Amniotic epithelial cell (primary cell): ENCODE results near the gene CAPN1.

Experiments
- DNase-seq: peaks from one replicate; pipeline ENCODE4 v3.0.0-alpha.2; 2010; ENCODE audit warnings: low read depth

CAPN1 gene

DNA sequence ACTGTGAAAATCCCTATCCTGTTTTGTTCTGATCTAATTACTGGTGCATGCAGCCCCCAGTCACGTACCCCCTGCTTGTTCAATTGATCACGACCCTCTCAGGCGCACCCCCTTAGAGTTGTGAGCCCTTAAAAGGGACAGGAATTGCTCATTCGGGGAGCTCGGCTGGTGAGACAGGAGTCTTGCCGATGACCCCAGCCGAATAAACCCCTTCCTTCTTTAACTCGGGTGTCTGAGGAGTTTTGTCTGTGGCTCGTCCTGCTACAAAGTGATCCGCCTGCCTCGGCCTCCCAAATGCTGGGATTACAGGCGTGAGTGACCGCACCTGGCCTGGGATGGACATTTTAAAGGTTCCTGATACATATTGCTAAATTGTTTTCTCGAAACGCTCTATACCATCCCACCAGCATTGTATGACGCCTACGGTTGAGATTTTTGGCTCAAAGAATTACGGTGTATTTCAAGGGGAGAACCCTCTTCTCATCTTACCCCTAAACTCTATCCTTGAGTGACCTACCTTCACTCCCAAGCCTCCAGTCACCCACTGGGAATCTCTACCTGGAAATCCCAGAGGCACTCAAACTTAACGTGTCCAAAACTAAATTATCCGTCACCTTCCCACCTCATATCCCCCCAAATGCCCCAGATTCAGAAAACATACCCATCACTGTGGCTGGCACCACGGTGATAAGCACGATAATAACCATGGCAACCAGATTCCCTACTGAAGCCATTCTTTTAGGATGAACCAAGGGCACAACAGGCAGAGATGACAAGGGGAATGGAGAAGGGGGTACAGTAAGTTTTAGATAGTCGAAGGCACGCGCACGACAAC lies 79.2 kb downstream of the CAPN1 start:
- DNase-seq = no peak
